Testis (tissue), 2 donors: ENCODE data around the gene UGDH.

ENCODE experiments used
- POLR2A ChIP-seq: fragments of 450-650 bp; IDR thresholded peaks from one replicate; pipeline ENCODE4 v1.6.1; 2017; ENCODE audit warnings: antibody characterized with exemption, mild to moderate bottlenecking, moderate library complexity
- TF ChIP-seq, protein P1 (sequence below), 3 experiments: fragments of 450-650 bp in 2 of 3; fragments of 200-600 bp in 1 of 3; sonication (generic) in 1 of 3; IDR thresholded peaks; one replicate each; pipeline ENCODE4 v1.5.1; 2016 to 2019; ENCODE audit warnings: antibody characterized with exemption in 3 of 3, mild to moderate bottlenecking in 2 of 3, moderate library complexity in 1 of 3

GRCh38 chr4:39571054-39571453 is 43.8 kb upstream of the UGDH start:
- no peak for TF ChIP-seq POLR2A
- TF ChIP-seq, protein P1, sequence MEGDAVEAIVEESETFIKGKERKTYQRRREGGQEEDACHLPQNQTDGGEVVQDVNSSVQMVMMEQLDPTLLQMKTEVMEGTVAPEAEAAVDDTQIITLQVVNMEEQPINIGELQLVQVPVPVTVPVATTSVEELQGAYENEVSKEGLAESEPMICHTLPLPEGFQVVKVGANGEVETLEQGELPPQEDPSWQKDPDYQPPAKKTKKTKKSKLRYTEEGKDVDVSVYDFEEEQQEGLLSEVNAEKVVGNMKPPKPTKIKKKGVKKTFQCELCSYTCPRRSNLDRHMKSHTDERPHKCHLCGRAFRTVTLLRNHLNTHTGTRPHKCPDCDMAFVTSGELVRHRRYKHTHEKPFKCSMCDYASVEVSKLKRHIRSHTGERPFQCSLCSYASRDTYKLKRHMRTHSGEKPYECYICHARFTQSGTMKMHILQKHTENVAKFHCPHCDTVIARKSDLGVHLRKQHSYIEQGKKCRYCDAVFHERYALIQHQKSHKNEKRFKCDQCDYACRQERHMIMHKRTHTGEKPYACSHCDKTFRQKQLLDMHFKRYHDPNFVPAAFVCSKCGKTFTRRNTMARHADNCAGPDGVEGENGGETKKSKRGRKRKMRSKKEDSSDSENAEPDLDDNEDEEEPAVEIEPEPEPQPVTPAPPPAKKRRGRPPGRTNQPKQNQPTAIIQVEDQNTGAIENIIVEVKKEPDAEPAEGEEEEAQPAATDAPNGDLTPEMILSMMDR (IDR thresholded peaks at IDR 0.05) = no peak
